Brain microvascular endothelial cell (primary cell): ENCODE data around the gene PARD3.

Experiments
- DNase-seq: peaks from one replicate; pipeline ENCODE4 v3.0.0-alpha.2; 2020
- H3K27ac ChIP-seq: fragments of 250-450 bp; sonication (Bioruptor Pico); 2 replicates; pipeline ENCODE4 v1.5.1; 2020; ENCODE audit warnings: mild to moderate bottlenecking, moderate library complexity
- H3K27me3 ChIP-seq: fragments of 250-450 bp; sonication (Bioruptor Pico); replicated peaks from 2 replicates; pipeline ENCODE4 v1.5.1; 2020; ENCODE audit warnings: mild to moderate bottlenecking
- H3K36me3 ChIP-seq: fragments of 250-450 bp; sonication (Bioruptor Pico); replicated peaks from 2 replicates; pipeline ENCODE4 v1.5.1; 2020; ENCODE audit warnings: mild to moderate bottlenecking
- H3K4me3 ChIP-seq: 2 replicates; pipeline ENCODE4 v1.5.1; 2011; ENCODE audit warnings: low read depth, mild to moderate bottlenecking, control low read depth, low read length, moderate library complexity
- CTCF ChIP-seq: IDR thresholded peaks from 2 replicates; pipeline ENCODE4 v1.5.1; 2011; ENCODE audit warnings: low read depth, mild to moderate bottlenecking, moderate library complexity, low read length, control low read depth, inconsistent platforms; ENCODE audit errors: missing control alignments
- in situ Hi-C: cut with HindIII; loops from 2 replicates; pipeline ENCODE4 v1.10.0; 2017; ENCODE audit warnings: low sequenced_read_pairs, low pct_ligation_motif_present

PARD3 gene

GRCh38 chr10:34677132-34677531 is 138.0 kb downstream of the PARD3 start:
- H3K27ac ChIP-seq: no peak overlapping the region
- no peak for TF ChIP-seq CTCF
- DNase-seq: no peak
- no peak overlapping the region for H3K4me3 ChIP-seq
- H3K36me3 ChIP-seq: no peaks in the 10 kb centered on the region
- H3K27me3 ChIP-seq: no peaks in the 10 kb centered on the region
- in situ Hi-C loops: no loop called here

GRCh38 chr10:34674176-34674575 is 140.9 kb downstream of the PARD3 start:
- no peak overlapping the region for H3K27ac ChIP-seq
- TF ChIP-seq CTCF: no peak
- H3K27me3 ChIP-seq: no peaks in the 10 kb centered on the region
- no peaks in the 10 kb centered on the region for H3K36me3 ChIP-seq
- no peak overlapping the region for H3K4me3 ChIP-seq
- in situ Hi-C loops: no loop called here
- no peak for DNase-seq

GRCh38 chr10:34670081-34670480 is 145.0 kb downstream of the PARD3 start:
- in situ Hi-C loops: no loop called here
- Histone ChIP-seq H3K36me3 (no peaks in the 10 kb centered on the region), H3K4me3 (no peak overlapping the region), H3K27ac (no peak overlapping the region), H3K27me3 (no peaks in the 10 kb centered on the region)
- no peak for TF ChIP-seq CTCF
- no peak for DNase-seq

- no peak for DNase-seq
- H3K27me3 ChIP-seq: no peaks in the 10 kb centered on the region
- H3K27ac ChIP-seq: no peak overlapping the region
- H3K4me3 ChIP-seq: no peak overlapping the region
- no peaks in the 10 kb centered on the region for H3K36me3 ChIP-seq
- in situ Hi-C loops: no loop called here
- no peak for TF ChIP-seq CTCF
Measured at GRCh38 chr10:34669079-34669478, 146.0 kb downstream of the PARD3 start.

- H3K36me3 ChIP-seq: no peaks in the 10 kb centered on the region
- DNase-seq: no peak
- H3K27me3 ChIP-seq: no peaks in the 10 kb centered on the region
- no peak overlapping the region for H3K27ac ChIP-seq
- in situ Hi-C loops: no loop called here
- TF ChIP-seq CTCF: no peak
- no peak overlapping the region for H3K4me3 ChIP-seq
Measured at GRCh38 chr10:34667177-34667576, 147.9 kb downstream of the PARD3 start.

GRCh38 chr10:34666008-34666704 is 148.9 kb downstream of the PARD3 start:
- Histone ChIP-seq H3K4me3 (no peak overlapping the region), H3K36me3 (no peaks in the 10 kb centered on the region), H3K27ac (no peak overlapping the region), H3K27me3 (no peaks in the 10 kb centered on the region)
- in situ Hi-C loops: no loop called here
- peak; percentile 82 for DNase-seq
- peak; percentile 71 for TF ChIP-seq CTCF
